ENCODE data around the gene CDK12.

Gene CDK12

GRCh38 chr17:39551879-39552278 lies 90.6 kb downstream of the CDK12 start:
- no peak for DNase-seq

GRCh38 chr17:39553341-39553945 lies 92.2 kb downstream of the CDK12 start:
- DNase-seq: no peak

- no peak for DNase-seq
Observed at GRCh38 chr17:39555368-39555767, 94.1 kb downstream of the CDK12 start.

- DNase-seq: no peak
Observed at GRCh38 chr17:39556423-39556822, 95.1 kb downstream of the CDK12 start.

GRCh38 chr17:39562395-39562794 lies 101.1 kb downstream of the CDK12 start:
- no peak for DNase-seq

- no peak for DNase-seq
Observed at GRCh38 chr17:39562976-39563375, 101.7 kb downstream of the CDK12 start.

- no peak for DNase-seq
Observed at GRCh38 chr17:39563476-39563875, 102.2 kb downstream of the CDK12 start.

GRCh38 chr17:39564211-39564848 lies 103.0 kb downstream of the CDK12 start:
- no peak for DNase-seq

GRCh38 chr17:39566094-39566850 lies 105.0 kb downstream of the CDK12 start:
- DNase-seq: no peak

GRCh38 chr17:39568702-39569101 lies 107.4 kb downstream of the CDK12 start:
- no peak for DNase-seq

GRCh38 chr17:39569126-39569525 lies 107.8 kb downstream of the CDK12 start:
- no peak for DNase-seq

- no peak for DNase-seq
Observed at GRCh38 chr17:39572121-39572520, 110.8 kb downstream of the CDK12 start.

- peak; percentile 80 for DNase-seq
Observed at GRCh38 chr17:39573447-39574298, 112.4 kb downstream of the CDK12 start.

- no peak for DNase-seq
Observed at GRCh38 chr17:39576187-39576586, 114.9 kb downstream of the CDK12 start.

GRCh38 chr17:39578272-39578671 lies 117.0 kb downstream of the CDK12 start:
- DNase-seq: no peak

- DNase-seq: no peak
Observed at GRCh38 chr17:39579318-39580081, 118.2 kb downstream of the CDK12 start.

- DNase-seq: no peak
Observed at GRCh38 chr17:39580082-39580468, 118.8 kb downstream of the CDK12 start.

GRCh38 chr17:39581071-39581758 lies 119.9 kb downstream of the CDK12 start:
- DNase-seq: no peak

GRCh38 chr17:39581759-39582085 lies 120.4 kb downstream of the CDK12 start:
- DNase-seq: no peak

- DNase-seq: no peak
Observed at GRCh38 chr17:39582658-39583057, 121.4 kb downstream of the CDK12 start.
